NB4 (cell line): ENCODE results near the gene TACR3.
"Not testable (repeated sequence)": the region's sequence is repeated elsewhere in the genome, so short reads cannot be mapped to it uniquely, and the experiment has no call there.

Experiments used
- DNase-seq: peaks from one replicate; pipeline ENCODE4 v3.0.0; 2010; ENCODE audit warnings: low read depth
- H3K4me3 ChIP-seq: one replicate; pipeline ENCODE4 v1.5.1; 2011; ENCODE audit warnings: mild to moderate bottlenecking, low read depth, low read length, moderate library complexity
- CTCF ChIP-seq: IDR thresholded peaks from one replicate; pipeline ENCODE4 v1.5.1; 2012; ENCODE audit warnings: low read depth, low read length
- MAX ChIP-seq: IDR thresholded peaks from 2 replicates; pipeline ENCODE4 v1.6.1; 2011; ENCODE audit warnings: low read depth, low read length
- MYC ChIP-seq: IDR thresholded peaks from 2 replicates; pipeline ENCODE4 v1.6.1; 2011; ENCODE audit warnings: low read depth, low read length
- POLR2A ChIP-seq: IDR thresholded peaks from 2 replicates; pipeline ENCODE4 v1.6.1; 2011; ENCODE audit warnings: mild to moderate bottlenecking; ENCODE audit not compliant: insufficient read length; ENCODE audit errors: extremely low read depth

Gene TACR3

GRCh38 chr4:103719830-103720207 is at the start of gene TACR3:
TSS of gene TACR3 (minus strand) at chr4:103719985. CDS start at chr4:103719675, 310 bp downstream.
- TF ChIP-seq MYC (no peak), MAX (no peak), POLR2A (no peak), CTCF (no peak)
- H3K4me3 ChIP-seq = no peak within 1 kb of the TSS

GRCh38 chr4:103757631-103758030 is 37.8 kb upstream of the TACR3 start:
- DNase-seq = no peak
- TF ChIP-seq MYC (no peak), POLR2A (no peak), MAX (no peak), CTCF (no peak)
- H3K4me3 ChIP-seq = no peak overlapping the region

More at GRCh38 chr4:103719830-103720207, at the start of gene TACR3:
- DNase-seq = no peak

GRCh38 chr4:103756741-103757140 is 37.0 kb upstream of the TACR3 start:
- no peak overlapping the region for H3K4me3 ChIP-seq
- TF ChIP-seq MAX = no peak
- no peak for TF ChIP-seq POLR2A
- TF ChIP-seq CTCF = no peak
- TF ChIP-seq MYC = no peak
- no peak for DNase-seq

- DNase-seq = peak; percentile 17
- TF ChIP-seq MYC (no peak), CTCF (no peak)
- no peak overlapping the region for H3K4me3 ChIP-seq
These were observed 35.1 kb upstream of the TACR3 start for GRCh38 chr4:103754844-103755243.

GRCh38 chr4:103753868-103754653 is 34.3 kb upstream of the TACR3 start:
- no peak overlapping the region for H3K4me3 ChIP-seq
- no peak for TF ChIP-seq MYC
- no peak for TF ChIP-seq POLR2A
- DNase-seq = no peak

- DNase-seq, H3K4me3 ChIP-seq: not testable (repeated sequence)
These were observed 3.4 kb upstream of the TACR3 start for GRCh38 chr4:103723150-103723549.

- TF ChIP-seq MAX = no peak
- TF ChIP-seq POLR2A = no peak
These were observed 1.5 kb upstream of the TACR3 start for GRCh38 chr4:103721251-103721650.

More at GRCh38 chr4:103721251-103721650, 1.5 kb upstream of the TACR3 start:
- DNase-seq = no peak
- H3K4me3 ChIP-seq = no peak overlapping the region
